GM21619 (cell line): ENCODE measurements around the gene GRM1.
"Not testable (repeated sequence)": the region's sequence is repeated elsewhere in the genome, so short reads cannot be mapped to it uniquely, and the experiment has no call there.

Source experiments
- ATAC-seq: cut with Tn5 transposase; IDR thresholded peaks from one replicate; pipeline ENCODE4 v1.9.1; 2021; ENCODE audit not compliant: unreplicated experiment

GRM1 gene

DNA sequence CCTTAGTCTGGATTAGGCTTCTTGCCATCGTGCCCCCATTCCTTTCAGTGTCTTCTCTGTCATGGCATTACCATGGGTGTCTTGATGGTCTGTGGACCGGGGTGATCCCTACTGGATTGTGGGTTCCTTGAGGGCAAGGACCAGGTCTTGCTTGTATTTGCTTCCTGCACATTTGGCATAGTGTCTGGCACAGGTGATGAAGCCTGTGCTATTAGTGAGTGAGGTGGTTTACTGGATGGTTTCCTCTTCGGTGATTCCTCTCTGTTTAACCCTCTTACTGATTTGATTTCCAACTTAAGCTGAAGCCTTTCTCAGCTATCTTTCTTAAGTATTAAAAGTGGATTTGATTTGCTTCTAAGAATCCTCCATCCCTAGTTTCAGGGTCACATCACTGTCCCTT lies 162.3 kb downstream of the GRM1 start:
- ATAC-seq: no peak

DNA sequence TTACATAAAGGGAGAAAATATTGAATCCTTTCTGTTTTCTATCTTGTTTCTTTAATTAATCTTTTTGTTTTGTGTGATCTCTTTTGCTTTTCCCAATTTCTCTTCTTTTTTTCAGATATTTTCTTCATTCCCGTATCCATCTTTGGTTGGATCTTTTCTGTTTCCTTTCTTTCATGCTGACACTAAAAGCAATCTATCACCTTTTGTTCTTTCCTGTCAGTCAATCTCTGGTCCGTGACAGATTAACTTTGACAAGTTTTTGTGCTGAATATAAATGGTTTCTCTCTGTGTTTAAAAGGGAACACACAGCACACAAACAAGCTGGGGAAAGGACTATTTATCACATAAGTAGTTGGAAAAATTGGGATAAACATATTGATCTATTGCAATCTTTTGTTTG lies 162.8 kb downstream of the GRM1 start:
- ATAC-seq: no peak

- ATAC-seq: no peak
Observed at GRCh38 chr6:146194434-146194833, 165.6 kb downstream of the GRM1 start.

DNA sequence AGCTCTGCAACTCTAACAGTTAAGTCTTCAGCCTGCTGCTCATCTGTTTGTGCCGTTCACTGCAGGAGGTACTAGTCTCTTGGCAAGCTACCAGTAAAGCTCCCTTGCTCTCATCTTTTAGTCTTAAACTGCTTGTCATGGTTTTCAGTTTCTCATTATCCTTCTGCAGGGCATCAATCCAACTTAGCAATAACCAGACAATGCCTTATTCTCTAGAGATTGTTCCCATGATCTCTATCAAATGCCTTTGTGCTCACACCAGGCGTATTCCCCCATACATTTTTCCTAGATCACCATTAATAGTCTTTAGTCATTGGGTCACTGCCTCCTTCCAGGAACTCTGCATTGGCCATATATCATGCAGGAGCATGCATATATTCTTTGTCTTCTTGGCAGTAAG lies 171.3 kb downstream of the GRM1 start:
- ATAC-seq: no peak

- no peak for ATAC-seq
Observed at GRCh38 chr6:146202570-146202969, 173.7 kb downstream of the GRM1 start.

DNA sequence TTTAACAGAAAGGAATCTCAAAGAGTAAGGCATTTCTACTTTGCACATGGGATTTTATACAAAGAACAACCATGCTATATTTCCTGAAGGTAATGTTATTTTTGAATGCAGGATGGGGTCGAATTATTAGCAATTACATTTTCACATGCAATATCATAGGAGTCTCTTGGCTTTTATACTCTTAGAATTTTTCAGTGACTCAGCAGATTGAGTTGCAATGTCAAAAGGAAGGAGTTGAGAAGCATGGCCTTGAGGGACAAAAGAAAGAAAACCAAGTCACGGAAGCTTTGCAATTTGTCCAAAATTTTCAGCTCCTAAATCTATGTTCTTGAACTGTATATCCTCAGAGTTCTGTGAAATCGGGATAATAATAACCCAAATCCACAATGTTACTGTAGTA lies 181.1 kb downstream of the GRM1 start:
- no peak for ATAC-seq

DNA sequence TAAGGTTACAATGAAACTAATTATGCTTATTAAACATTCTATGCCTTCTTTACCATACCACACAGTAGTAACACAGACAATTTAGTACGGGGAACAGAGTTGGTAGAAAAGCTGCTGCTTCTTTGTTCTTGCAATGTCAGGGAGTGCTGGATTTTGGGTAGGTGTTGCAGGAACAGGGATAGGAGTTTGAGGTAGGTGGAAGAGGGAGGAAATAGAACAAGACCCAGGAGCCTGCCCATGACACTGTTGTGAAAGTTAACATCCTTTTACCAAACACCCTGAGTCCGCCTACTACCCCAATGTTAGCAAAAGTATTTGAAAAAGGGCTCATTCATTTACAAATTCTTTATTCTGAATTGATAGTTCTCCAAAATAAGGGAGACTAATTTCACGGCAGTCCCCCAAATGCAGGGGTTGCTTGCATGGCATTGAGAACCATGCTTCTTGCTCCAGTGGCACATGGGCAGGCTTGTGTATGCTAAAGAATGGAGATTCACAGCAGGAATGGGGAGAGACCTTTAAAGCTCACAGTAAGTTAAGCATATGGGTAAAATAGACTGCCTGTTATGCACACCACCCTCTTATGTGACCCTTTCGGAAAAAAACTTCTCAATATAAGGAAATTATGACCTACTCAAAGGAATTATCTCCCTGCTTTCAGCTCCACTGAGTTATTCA lies 181.7 kb downstream of the GRM1 start:
- no peak for ATAC-seq

- ATAC-seq: peak; percentile 59
Observed at GRCh38 chr6:146211646-146212045, 182.8 kb downstream of the GRM1 start.

- no peak for ATAC-seq
Observed at GRCh38 chr6:146212781-146213180, 183.9 kb downstream of the GRM1 start.

- no peak for ATAC-seq
Observed at GRCh38 chr6:146219101-146219500, 190.2 kb downstream of the GRM1 start.

- no peak for ATAC-seq
Observed at GRCh38 chr6:146224449-146224848, 195.6 kb downstream of the GRM1 start.

GRCh38 chr6:146224988-146225387 lies 196.1 kb downstream of the GRM1 start:
- no peak for ATAC-seq

- no peak for ATAC-seq
Observed at GRCh38 chr6:146240322-146240721, 211.5 kb downstream of the GRM1 start.

DNA sequence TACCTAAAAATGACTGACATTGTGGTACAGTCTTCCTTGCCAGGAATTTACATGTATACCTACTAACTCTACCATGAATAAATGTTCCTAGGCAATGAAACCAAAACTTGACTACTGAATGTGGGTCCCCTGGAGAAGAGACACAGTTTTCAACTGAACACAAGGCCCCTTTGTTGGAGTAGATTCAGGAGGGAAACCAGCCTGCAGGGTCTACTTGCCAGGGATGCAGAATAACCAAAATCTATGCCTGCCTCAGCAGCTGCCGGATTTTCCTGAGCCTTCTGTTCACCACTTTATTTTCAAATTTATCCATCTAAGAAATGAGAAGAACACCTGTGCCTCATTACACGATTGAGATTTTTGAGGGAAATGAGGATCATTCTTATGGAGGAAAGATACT lies 211.9 kb downstream of the GRM1 start:
- ATAC-seq: no peak

DNA sequence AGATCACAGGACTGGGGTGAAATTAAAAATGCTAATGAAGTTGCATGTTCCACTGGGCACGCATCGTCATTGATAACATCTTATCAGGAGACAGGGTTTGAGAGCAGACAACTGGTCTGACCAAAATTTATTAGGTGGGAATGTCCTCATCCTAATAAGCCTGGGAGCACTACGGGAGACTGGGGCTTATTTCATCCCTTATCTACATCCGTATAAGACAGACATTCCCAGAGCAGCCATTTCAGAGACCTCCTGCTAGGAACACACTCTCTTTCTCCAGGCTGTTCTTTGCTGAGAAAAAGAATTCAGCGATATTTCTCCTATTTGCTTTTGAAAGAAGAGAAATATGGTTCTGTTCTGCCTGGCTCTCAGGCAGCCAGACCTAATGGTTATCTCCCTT lies 214.8 kb downstream of the GRM1 start:
- ATAC-seq: not testable (repeated sequence)

DNA sequence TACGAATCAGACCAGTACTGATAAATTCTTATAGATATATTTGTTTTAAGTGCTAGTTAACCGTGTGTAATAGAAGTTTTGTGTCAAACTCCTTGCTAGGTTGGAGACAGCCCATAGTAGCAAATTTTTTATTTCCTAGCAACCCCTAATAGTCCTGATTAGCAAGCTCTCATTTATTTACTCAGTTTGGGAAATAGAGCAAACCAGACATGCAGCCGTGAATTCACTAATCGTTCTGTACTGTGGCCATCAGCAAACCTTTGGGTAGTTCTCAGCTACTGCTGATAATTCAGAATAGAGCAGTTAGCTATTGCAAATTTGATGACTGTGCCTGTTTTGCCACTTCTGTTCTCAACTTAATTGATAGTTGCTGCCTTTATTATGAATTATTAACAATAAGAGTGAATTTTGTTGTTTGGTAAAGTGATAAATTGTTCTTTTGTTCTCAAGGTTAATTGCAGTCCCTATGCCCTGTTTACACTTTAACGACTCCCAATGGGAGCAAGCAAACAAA lies 215.8 kb downstream of the GRM1 start:
- ATAC-seq: no peak

- no peak for ATAC-seq
Observed at GRCh38 chr6:146246028-146246427, 217.2 kb downstream of the GRM1 start.

DNA sequence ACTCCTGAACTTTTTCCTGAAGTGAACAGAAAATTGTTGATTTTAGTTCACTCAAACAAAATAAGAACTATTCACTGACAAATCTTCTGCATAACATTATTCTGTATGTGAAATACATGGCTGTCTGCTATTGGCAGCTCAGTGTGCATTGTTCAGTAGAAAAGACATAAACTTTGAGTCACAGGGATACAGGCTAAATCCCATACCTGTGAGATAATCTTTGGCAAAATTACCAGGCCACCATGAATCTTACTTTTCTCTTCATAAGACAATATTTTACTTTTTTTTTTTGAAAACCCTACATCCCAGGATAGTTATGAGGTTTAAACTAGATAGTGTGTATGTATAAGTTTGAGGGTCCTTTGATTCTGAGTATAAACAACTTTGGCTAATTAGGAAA lies 224.8 kb downstream of the GRM1 start:
- ATAC-seq: no peak

GRCh38 chr6:146258206-146258605 lies 229.3 kb downstream of the GRM1 start:
- no peak for ATAC-seq

- no peak for ATAC-seq
Observed at GRCh38 chr6:146260886-146261285, 232.0 kb downstream of the GRM1 start.

GRCh38 chr6:146265056-146265455 lies 236.2 kb downstream of the GRM1 start:
- no peak for ATAC-seq

DNA sequence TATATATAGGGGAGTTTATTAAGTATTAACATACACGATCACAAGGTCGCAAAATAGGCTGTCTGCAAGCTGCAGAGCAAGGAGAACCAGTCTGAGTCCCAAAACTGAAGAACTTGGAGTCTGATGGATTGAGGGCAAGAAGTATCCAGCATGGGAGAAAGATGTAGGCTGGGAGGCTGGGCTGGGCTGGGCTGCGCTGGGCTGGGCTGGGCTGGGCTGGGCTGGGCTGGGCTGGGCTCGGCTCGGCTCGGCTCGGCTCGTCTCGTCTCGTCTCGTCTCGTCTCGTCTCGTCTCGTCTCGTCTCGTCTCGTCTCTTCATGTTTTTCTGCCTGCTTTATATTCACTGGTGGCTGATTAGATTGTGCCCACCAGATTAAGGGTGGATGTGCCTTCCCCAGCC lies 238.6 kb downstream of the GRM1 start:
- no peak for ATAC-seq

DNA sequence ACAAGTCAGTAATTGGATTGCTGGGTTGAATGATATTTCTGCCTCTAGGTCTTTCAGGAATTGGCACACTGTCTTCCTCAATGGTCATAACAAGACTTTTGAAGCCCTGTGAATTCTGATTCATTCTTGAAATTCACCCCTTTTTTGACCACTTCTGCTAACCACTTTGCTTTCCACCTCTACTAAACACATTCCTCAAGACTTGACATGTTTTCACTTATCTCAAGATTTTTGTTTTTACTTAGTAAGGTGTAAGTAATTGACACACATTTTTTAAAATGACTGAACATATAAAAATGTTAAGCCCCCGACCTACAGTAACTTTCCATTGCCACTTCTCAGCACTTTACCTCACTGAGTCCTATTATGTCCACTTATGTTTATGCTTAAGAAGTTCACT lies 239.1 kb downstream of the GRM1 start:
- no peak for ATAC-seq
